Globus pallidus (tissue), 1 donor: ENCODE results near the gene PPP1R37.
"Not testable (repeated sequence)": the region's sequence is repeated elsewhere in the genome, so short reads cannot be mapped to it uniquely, and the experiment has no call there.

Source experiments
- DNase-seq: peaks from one replicate; pipeline ENCODE4 v3.0.0-alpha.2; 2015; ENCODE audit warnings: low spot score

PPP1R37 gene

DNA sequence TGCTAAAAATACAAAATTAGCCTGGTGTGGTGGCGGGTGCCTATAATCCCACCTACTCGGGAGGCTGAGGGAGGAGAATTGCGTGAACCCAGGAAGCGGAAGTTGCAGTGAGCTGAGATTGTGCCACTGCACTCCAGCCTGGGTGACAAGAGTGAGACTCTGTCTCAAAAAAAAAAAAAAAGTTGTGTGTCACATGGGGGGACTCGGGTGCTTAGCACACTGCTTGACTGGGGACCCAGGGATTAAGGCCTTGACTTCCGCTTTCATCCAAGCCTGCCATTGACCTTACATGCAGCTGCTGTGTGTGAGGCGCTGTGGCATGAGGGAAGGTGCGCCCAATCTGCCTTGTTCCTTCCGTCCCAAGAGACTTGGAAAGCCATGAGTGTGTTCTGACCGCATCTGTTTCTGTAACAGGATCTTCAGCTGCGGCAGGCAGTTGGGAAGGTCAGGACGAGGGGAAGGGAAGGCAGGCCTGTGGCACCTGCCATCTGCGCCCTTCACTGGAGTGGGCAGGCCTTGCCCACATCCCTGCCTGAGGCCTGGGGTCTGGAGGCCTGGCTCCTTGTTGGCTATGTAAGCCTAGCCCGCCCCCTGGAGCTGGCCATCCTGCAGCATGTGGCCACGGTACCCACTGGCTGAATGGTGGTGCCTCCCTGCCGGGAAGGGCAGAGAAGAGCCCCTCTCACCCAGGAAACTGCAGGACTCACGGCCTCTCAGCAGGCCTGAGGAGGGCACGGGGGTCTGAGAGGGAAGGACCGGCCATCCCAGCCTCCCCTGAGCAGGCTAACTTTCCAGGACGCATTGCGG, 23.0 kb downstream of the PPP1R37 start:
- no peak for DNase-seq

DNA sequence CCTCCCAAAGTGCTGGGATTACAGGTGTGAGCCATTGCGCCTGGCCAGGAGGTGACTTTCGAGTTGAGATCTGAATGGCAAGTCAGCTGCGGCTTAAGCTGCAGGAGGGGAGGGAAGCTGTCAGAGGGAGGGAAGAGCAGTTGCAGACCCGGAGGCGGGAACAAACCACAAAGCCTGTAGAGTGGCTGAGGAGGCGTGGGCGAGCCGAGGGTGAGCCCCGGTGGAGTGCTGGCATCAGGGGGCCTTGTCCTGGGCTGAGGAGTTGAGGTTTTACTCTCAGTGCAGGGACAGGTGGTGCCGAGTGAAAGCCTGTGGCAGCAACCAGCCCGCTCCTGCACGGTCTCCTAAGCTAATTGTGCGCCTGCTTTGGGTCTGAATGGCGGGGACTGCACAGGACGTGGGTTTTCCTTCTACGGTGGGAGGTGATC, 24.2 kb downstream of the PPP1R37 start:
- no peak for DNase-seq

DNA sequence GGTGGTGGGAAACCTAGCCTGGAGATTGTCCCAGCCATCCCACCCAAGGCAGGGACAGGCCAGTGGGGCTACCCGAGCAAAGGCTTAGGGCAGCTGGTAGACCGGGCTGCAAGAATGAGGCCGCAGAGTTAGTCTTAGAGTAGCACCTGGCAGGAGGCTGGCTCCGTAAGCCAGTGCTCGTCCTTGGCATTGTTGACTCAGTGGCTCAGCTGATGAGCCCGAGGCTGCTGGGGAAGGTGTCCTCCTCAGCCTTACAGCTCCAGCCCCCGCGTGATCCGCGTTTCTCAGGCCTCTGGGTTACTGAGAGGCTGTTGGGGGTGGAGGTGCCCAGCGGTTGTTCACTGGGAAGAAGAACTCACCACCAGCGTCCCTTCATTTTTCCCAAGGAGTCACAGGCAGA, 24.7 kb downstream of the PPP1R37 start:
- no peak for DNase-seq

DNA sequence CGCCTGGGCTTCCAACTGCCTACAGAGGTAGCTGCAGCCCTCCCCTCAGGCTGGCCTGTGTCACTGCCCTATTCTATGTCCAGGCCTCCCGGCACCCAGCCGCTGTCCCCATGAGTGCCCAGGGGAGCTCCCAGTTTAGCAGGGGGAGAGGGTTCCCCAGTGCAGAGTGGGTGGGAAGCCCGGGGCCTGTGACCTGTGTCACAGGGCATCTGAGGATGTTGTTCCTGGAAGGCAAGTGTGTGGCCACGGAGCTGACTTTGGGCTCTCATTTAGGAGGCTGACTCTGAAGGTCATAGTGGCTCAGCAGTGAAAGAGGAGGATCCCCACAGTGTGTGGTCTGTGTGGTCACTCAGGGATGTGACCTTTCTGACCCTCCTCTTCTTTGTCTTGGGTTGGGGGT, 25.1 kb downstream of the PPP1R37 start:
- no peak for DNase-seq

DNA sequence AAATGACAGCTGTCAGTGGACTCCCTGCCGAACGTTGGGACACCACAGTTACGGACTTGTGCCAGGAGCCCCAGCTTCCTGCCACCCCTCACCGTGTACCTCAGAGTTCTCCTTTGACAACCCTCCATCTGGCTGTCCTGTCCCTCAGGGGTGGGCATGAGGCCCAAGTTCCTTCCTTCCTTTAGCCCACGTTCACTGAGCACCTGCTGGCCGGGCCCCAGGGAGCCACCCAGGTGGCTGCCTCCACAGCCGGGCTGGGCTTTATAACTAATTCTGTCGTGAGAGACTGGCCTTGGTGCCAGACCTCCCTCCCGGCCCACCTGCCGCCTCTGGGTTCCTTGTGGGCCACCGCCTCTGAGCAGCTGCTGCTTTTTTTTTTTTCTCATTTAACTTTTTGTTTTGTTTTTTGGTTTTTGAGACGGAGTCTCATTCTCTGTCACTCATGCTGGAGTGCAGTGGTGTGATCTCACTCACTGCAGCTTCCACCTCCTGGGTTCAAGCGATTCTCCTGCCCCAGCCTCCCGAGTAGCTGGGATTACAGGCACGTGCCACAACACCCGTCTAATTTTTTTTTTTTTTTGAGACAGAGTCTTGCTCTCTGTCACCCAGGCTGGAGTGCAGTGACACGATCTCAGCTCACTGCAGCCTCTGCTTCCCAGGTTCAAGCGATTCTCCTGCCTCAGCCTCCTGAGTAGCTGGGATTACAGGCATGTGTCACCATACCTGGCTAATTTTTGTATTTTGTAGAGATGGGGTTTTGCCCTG, 25.8 kb downstream of the PPP1R37 start:
- not testable (repeated sequence) for DNase-seq

DNA sequence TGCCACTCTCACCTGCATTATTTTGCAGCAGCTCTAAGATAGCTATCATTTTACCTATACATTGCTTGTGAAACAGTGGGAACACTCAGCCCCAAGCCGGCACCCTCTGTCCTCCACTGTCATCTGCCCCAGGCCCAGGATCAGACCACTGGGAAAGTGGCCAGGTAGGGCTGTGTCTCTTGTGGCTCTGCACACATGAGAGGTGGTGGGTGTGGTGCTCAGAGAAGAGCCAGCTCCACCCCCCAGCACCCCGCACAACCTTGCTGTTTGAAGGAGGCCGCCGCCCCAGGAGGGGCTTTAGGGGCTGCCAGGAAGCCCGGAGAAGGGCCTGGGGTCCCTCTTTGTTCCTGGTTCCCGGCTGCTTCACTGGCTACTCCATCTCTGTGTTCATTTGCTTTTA, 26.6 kb downstream of the PPP1R37 start:
- DNase-seq: no peak

DNA sequence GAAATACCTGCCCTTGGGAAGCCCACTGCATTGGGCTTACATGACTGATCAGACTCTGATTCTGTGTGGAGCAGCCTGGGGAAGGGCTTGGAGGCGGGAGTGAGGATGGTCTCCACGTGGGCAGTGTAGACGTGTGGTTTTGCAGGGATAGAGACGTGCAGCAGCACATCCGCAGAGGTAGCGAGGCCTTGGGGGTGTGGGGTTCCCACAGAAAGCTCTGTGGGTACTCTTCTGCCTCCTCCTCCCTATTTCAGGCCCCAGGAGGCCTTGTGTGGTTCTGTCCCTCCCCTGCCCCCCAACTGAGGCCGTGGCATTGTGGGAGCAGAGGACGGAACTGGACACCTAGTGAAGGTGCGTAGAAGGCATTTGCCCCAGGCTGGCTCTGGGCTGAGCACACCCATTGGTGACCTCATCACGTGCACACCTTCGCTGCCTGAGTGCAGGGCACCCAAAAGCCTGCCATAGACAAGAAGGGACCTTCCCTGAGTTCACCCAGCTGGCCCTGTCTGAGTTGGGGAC, 28.9 kb downstream of the PPP1R37 start:
- DNase-seq: no peak

DNA sequence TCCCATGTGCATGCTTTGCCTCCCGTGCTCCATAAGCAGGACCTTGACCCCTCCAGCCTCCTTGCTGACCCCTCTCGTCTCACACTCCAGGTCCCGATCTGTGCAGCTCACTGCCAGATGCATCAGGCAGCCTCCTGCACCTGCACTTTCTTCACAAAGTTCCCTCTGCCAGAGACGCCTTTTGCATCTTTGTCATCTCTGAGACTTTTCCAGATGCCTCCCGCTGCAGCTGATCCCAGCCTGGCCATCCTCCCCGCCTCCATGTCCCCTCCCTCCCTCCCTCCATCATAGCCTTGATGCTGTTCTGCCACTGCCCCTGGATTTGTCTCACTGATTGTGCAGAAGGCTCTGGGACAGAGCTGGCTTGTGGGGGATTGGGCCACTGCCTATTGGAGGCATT, 29.9 kb downstream of the PPP1R37 start:
- DNase-seq: no peak

DNA sequence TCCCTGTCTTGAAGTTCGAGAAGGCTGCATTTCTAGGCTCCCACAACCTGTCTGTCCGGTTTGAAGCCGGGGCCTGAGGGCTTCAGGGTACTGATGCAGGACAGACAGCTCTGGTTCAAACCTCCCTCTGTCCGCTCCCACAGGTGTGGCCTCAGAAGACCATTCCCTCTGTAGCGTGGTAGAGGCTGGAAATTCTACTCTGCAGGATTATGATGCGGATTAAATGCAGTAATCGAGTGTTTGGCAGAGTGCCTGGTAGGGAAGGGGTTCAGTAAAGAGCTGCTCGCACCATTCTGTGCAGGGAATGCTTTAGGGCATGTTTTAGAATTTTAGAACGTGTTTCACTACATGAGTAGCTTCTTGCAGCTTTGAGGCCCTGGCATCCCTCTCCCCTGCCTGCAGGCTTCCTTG, 30.5 kb downstream of the PPP1R37 start:
- no peak for DNase-seq

DNA sequence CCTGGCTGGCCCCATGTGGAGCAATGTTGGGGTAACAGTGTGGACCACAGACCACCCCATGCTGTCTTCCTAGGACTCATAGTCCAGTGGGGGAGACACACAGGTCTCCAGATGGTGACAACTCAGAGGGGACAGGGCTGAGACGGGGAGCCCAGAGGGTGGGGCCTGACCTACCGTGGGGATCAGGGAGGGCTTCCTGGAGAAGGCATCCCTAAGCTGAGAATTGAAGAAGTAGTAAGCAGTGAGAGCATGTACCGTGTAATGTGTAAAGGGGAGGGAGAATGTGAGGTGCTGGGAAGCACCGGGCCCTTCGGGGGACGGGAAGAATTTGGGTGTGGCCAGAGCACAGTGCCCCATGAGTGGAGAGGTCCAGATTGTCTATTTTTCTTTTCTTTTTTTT, 31.0 kb downstream of the PPP1R37 start:
- DNase-seq: no peak

DNA sequence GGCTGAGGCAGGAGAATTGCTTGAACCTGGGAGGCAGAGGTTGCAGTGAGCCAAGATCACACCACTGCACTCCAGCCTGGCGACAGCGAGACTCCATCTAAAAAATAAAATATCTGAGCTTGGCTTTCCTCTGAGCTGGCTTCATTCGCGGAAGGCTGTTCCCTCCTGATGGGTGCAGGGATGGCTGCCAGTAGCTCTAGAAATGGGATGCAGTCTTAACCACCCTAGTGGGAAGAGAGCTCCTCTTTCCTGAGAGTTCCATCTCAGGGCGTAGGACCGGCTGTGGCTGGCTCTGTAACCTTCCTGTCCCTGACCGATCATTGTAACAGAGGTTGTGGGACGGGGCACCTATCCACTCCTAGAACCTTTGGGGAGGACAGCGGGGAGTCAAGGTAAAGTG, 32.4 kb downstream of the PPP1R37 start:
- no peak for DNase-seq

DNA sequence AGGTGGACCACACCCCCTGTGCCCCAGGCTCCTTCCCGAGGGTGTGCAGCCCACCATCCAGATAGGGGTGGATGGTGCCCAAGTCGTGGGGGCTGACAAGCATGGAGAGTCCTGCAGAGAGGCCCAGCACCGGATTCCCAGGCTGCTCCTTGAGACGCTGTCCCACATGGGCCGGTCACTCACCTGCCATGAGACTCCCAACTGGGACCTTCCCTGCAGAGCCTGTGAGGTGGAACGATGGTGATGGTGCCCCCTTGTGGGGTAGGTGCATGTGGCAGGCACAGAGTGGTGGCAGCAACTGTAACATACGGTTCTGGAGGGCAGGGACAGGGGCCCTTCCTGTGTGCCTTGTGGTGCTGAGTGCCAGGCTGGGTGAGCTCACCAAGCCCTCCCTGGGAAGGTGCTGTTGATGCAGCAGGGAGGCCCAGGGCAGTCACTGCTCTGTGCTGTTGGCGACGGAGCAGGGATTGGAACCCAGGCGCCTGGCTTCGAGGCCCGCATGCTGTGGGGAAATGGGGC, 33.1 kb downstream of the PPP1R37 start:
- no peak for DNase-seq

DNA sequence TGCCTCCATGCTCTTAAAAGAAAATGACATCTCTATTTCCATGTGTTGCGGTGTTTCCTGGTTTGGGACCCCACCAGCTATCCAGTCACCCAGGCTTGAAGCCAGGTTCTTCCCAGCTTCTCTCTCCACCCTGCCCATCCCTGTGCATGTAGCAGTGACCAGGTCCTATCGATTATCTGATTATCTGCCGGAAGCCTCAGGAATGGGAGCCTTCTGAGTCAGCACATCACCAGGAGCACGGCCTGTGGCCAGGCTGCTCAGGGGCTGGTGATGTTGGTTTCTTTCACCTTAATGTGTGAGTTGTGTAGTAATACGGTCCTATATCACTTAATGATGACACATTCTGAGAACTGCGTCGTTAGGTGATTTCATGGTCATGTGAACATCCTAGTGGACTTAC, 33.7 kb downstream of the PPP1R37 start:
- no peak for DNase-seq

DNA sequence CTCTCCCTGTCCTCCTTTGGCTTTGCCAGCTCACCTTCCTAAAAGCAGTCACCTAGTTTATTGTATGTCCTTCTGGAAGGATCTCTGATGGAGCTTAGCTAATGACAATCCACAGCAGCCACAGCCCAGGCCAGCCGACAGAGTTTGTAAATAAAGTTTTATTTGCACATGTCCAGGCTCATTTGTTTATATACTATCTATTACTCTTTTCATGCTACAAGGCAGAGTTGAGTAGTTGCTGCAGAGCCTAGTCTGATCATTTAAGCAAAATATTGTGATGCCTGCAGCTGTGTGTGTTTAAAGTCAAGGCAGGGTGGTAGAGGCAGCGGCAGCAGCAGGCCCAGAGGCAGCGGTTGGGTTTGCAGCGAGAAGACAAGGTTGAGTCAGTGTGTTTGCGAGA, 35.2 kb downstream of the PPP1R37 start:
- DNase-seq: no peak

DNA sequence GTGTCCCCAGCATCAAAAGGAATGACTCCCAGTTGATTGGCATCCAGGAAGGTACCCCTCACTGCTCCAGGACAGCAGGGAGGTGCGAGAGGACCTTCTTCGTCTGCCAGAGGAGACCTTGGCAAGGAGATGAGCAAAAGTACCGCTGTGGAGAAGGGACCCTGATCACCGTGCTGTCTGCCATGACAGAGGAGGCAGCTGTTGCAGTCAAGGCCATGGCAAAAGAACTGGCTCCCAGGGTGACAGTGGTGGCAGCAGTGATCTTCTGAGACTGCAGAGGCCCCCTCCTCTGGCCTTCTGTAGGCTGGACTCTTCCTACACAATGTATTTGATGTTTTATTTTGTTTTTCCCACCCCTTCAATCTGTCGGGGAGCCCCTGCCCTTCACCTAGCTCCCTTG, 35.8 kb downstream of the PPP1R37 start:
- no peak for DNase-seq

DNA sequence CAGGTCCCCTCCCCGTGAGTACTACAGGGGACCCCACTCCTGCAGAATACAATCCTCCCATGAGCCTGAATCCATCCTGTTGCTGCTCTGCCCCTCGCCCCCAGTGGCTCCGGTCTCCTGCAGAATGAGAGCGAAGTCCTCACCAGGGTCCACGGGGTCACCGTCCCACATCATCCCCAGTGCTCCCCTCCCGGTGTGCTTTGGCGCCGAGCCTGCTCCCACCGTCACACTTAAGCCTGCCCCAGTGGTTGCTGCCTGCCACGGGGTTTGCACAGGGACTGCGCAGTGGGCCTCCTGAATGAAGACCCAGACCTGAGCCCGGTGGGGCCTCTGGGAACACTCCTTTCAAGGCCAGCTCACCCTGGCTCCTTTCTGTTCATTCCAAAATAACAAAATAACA, 37.3 kb downstream of the PPP1R37 start:
- DNase-seq: no peak

DNA sequence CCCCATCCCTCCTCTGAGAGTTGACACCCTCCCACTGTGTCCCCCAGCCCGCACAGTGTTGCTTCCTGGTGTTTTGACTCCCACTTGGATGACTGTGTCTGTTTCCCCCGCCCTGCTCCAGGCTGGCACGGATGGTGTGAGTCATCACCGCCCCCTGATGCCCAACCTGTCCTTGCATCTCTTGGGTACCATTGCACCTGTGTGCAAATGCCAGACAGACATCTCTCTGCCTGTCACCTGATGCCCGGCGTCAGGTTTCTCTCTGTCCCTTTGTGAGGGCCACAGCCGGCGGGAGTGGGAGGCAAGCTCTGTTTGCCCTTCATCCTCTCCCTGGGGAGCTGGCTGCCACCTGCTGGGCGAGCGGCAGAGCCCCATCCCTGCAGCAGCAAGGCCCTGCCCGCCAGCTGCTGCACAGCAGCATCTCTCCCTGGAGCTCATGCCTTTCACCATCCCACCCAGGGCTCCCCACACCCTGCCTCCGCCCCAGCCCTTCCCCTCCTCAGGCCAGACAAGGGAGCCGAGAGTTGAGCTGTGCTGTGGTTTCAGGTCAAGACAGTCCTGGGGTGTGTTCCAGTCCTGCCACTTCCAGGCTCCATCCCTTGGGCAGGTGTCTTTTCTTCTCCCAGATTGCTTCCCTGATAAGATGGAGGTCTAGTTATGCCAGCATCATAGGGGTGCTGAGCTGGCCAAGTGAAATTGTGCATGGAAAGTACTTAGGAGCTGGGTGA, 38.1 kb downstream of the PPP1R37 start:
- DNase-seq: peak; percentile 16

DNA sequence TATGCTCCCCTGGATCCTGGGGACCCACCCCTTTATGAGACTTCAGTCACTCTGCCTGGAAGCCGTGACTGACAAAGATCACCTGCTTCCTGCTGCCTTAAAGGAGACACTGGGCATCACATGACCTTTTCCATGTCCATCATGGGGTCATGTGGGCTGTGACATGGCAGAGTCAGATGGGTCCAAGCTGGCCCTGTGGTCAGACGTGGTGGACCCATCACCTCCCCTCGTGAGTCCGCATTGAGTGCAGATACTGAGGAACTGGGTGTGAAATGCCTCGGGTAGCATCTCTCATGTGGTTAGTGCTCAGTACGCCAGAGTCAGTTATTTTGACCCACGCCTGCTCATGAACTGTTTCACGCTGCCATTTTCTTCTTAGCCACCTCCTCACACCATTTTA, 40.7 kb downstream of the PPP1R37 start:
- DNase-seq: no peak

DNA sequence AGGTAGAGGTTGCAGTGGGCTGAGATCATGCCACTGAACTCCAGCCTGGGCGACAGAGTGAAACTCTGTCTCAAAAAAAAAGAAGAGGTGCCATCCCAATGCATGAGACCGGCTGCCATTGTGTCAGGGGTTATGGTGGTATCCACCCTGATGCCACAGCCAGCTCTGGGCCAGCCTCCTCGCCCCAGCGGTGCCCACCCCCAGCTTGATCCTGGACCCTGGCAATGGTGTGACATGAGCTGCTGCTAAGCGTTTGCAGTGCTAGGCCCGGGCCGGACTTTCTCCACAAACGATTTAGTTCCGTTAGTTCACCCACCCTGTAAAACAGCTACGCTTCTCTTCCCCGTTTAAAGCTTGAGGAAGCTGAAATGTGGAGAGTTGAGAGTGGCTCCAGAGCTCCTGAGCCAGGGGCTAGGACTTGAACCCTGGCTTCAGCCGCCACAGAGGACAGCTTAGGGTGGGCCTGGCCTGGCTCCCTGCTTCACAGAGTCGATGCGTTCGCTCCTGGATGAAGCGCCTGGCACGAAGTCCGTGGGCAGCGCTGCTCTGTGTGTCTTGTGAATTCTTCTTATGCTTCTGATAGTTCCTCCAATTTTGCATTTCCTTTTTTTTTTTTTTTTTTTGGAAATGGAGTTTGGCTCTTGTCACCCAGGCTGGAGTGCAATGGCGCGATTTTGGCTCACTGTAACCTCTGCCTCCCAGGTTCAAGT, 42.4 kb downstream of the PPP1R37 start:
- DNase-seq: no peak

DNA sequence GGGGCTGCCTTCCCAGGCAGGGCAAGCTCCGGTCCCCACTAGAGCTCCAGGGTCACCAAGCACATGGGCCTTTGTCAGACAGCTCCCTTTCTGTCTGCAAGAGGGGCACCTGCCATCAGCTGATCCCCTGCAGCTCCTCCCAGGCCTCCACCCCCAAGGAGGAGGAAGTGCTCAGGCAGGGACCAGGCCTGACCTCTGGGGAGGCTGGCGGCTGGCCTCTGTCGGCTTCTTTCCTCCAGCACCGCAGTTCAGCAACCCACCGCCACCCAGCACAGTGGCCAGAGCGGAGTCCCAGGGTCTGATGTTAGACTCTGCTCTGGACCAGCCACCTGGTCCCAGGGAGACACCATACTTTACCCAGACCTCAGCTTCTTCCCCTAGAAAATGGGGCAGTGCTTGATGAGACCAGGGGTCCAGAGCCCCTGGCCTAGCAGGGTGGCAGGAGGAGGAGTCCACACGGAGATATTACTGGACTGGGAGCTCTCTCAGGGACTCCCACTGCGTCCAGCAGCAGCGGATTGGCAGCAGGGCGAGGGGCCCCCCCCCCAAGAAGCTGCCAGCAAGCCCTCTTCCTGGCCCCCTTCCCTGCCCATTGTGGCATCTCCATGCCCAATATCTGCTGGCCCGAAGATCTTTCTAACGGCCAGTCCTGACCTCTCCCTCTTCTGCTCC, 43.7 kb downstream of the PPP1R37 start:
- no peak for DNase-seq

DNA sequence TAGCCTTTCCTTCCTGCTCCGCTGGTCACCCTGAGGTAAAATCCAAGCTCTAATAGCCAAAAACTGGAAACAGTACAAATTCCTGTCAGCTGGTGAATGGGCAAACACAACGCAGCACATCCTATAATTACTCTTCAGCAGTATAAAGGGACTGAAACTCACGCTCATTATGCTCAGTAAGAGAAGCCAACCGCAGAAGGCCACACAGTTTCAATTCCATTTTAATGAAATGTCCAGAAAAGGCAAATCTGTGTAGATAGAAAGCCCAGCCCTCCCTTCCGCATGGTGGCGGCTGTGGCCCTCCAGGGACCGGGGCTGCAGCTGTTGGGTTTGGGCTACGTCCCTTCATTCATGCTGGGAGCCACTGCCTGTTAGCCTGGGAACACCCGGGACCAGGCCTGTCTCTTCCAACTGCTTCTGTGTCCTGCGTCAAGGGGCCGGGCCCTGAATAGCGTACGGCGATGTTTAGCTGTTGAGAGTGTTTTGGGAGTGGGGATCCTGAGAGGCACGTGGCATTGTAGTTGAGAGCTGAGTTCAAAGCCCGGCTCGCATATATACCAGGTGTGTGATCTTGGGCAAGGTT, 44.3 kb downstream of the PPP1R37 start:
- peak; percentile 47 for DNase-seq
